Prostate gland (tissue), 2 donors: Measurements from ENCODE around the gene MEIS2. TPM values are rescaled to one million over a fixed set of nuclear protein-coding genes. Genes with fewer than 3 reads are reported as not detected.

Source experiments
- DNase-seq: peaks from one replicate; pipeline ENCODE4 v3.0.0-alpha.2; 2019; ENCODE audit warnings: low spot score
- H3K27ac ChIP-seq, 2 donors: fragments of 200-600 bp; sonication (generic); 2 replicates each; pipeline ENCODE4 v1.5.1; 2017 to 2019
- H3K27me3 ChIP-seq: fragments of 200-600 bp; sonication (generic); replicated peaks from 2 replicates; pipeline ENCODE4 v1.5.1; 2019; ENCODE audit not compliant: insufficient read depth
- H3K36me3 ChIP-seq, 2 donors: fragments of 200-600 bp; sonication (generic); 1 replicate in 1 of 2; 2 replicates in 1 of 2; pipeline versions ENCODE4 v1.5.1 to v1.8.1; 2017 to 2019
- H3K4me1 ChIP-seq: fragments of 200-600 bp; sonication (generic); replicated peaks from 2 replicates; pipeline ENCODE4 v1.5.1; 2019
- H3K4me3 ChIP-seq, 2 donors: fragments of 200-600 bp; sonication (generic); 2 replicates each; pipeline ENCODE4 v1.5.1; 2017 to 2019
- H3K9me3 ChIP-seq: fragments of 200-600 bp; sonication (generic); 2 replicates; pipeline ENCODE4 v1.5.1; 2017
- POLR2A ChIP-seq: fragments of 450-650 bp; IDR thresholded peaks from one replicate; pipeline ENCODE4 v1.6.1; 2016; ENCODE audit warnings: antibody characterized with exemption, mild to moderate bottlenecking
- POLR2AphosphoS5 ChIP-seq: sonication (generic); formaldehyde crosslinking; IDR thresholded peaks from one replicate; pipeline ENCODE4 v1.6.1; 2017; ENCODE audit warnings: antibody characterized with exemption
- WGBS: methylation state at CpG from one replicate; pipeline ENCODE4 v1.1.5; 2018; 5-methylcytosine and 5-hydroxymethylcytosine counted together
- intact Hi-C: fragments of 100-400 bp; cut with DNase I; formaldehyde crosslinking; loops from one replicate; pipeline ENCODE4 v1.14.2; 2022
- total RNA-seq, 2 donors: library from RNA; depleted of rRNA; stranded (reverse); fragments of >200 nt; gene quantifications; one replicate each; pipeline ENCODE4 v1.1.0, GENCODE V29; 2016
- TF ChIP-seq, protein P1 (sequence below), 4 experiments: fragments of 200-600 bp in 2 of 4; fragments of 450-650 bp in 2 of 4; sonication (generic) in 2 of 4; IDR thresholded peaks; 1 replicate in 3 of 4; 2 replicates in 1 of 4; pipeline ENCODE4 v1.5.1; 2016 to 2019; ENCODE audit warnings: antibody characterized with exemption in 4 of 4, mild to moderate bottlenecking in 2 of 4, moderate library complexity in 2 of 4

The MEIS2 gene
- total RNA-seq, 2 donors from 2014 or later, result 53.4 to 73.2 TPM

GRCh38 chr15:37058316-37058985 is 41.9 kb downstream of the MEIS2 start:
- H3K4me1 ChIP-seq, result no peaks in the 10 kb centered on the region
- no peak for DNase-seq
- no peaks in the 10 kb centered on the region for H3K27me3 ChIP-seq
- 49% methylated on average over 6 of the region's 6 CpGs for WGBS
- no peak overlapping the region for H3K27ac ChIP-seq
- no peaks in the 10 kb centered on the region for H3K9me3 ChIP-seq
- TF ChIP-seq, protein P1, sequence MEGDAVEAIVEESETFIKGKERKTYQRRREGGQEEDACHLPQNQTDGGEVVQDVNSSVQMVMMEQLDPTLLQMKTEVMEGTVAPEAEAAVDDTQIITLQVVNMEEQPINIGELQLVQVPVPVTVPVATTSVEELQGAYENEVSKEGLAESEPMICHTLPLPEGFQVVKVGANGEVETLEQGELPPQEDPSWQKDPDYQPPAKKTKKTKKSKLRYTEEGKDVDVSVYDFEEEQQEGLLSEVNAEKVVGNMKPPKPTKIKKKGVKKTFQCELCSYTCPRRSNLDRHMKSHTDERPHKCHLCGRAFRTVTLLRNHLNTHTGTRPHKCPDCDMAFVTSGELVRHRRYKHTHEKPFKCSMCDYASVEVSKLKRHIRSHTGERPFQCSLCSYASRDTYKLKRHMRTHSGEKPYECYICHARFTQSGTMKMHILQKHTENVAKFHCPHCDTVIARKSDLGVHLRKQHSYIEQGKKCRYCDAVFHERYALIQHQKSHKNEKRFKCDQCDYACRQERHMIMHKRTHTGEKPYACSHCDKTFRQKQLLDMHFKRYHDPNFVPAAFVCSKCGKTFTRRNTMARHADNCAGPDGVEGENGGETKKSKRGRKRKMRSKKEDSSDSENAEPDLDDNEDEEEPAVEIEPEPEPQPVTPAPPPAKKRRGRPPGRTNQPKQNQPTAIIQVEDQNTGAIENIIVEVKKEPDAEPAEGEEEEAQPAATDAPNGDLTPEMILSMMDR (IDR thresholded peaks at IDR 0.05), result no peak
- TF ChIP-seq POLR2AphosphoS5 (no peak), POLR2A (no peak)
- no peaks in the 10 kb centered on the region for H3K36me3 ChIP-seq
- H3K4me3 ChIP-seq, result no peak overlapping the region
- intact Hi-C loops, result no loop called here

- H3K4me1 ChIP-seq, result no peaks in the 10 kb centered on the region
- intact Hi-C loops, result no loop called here
Measured at GRCh38 chr15:37057831-37058230, 42.5 kb downstream of the MEIS2 start.

GRCh38 chr15:37057256-37057655 is 43.1 kb downstream of the MEIS2 start:
- 65% methylated on average over 7 of the region's 7 CpGs for WGBS
- Histone ChIP-seq H3K4me1 (no peaks in the 10 kb centered on the region), H3K4me3 (no peak overlapping the region), H3K27me3 (no peaks in the 10 kb centered on the region), H3K36me3 (no peaks in the 10 kb centered on the region), H3K9me3 (no peaks in the 10 kb centered on the region), H3K27ac (no peak overlapping the region)
- intact Hi-C loops, result no loop called here
- no peak for DNase-seq
- TF ChIP-seq POLR2AphosphoS5 (no peak), POLR2A (no peak)
- TF ChIP-seq, protein P1 (IDR thresholded peaks at IDR 0.05), result no peak

More at GRCh38 chr15:37057831-37058230, 42.5 kb downstream of the MEIS2 start:
- Histone ChIP-seq H3K27me3 (no peaks in the 10 kb centered on the region), H3K27ac (no peak overlapping the region), H3K9me3 (no peaks in the 10 kb centered on the region), H3K4me3 (no peak overlapping the region), H3K36me3 (no peaks in the 10 kb centered on the region)
- WGBS, result 52% methylated on average over 9 of the region's 9 CpGs
- TF ChIP-seq POLR2A (no peak), POLR2AphosphoS5 (no peak)
- TF ChIP-seq, protein P1 (IDR thresholded peaks at IDR 0.05), result no peak
- DNase-seq, result no peak

- Histone ChIP-seq H3K27ac (peak overlapping the region; percentile 32), H3K4me1 (no peaks in the 10 kb centered on the region), H3K36me3 (no peaks in the 10 kb centered on the region), H3K4me3 (no peak overlapping the region), H3K27me3 (no peaks in the 10 kb centered on the region), H3K9me3 (no peaks in the 10 kb centered on the region)
- intact Hi-C loops, result no loop called here
- peak; percentile 39 for DNase-seq
- TF ChIP-seq, protein P1 (IDR thresholded peaks at IDR 0.05), result no peak
- TF ChIP-seq POLR2AphosphoS5, result no peak
- TF ChIP-seq POLR2A, result no peak
- 44% methylated on average over 21 of the region's 21 CpGs for WGBS
Measured at GRCh38 chr15:37056177-37057121, 43.9 kb downstream of the MEIS2 start.
